Tibial nerve (tissue), 4 donors: ENCODE measurements around the gene LRRC40. TPM values are rescaled to one million over a fixed set of nuclear protein-coding genes. Genes with fewer than 3 reads are reported as not detected.

Experiments used
- DNase-seq, 2 donors: peaks; one replicate each; pipeline ENCODE4 v3.0.0-alpha.2; 2019; ENCODE audit warnings: low spot score in 2 of 2
- H3K27ac ChIP-seq, 4 donors: fragments of 200-600 bp; sonication (generic) in 3 of 4; one replicate each; pipeline ENCODE4 v1.5.1; 2017 to 2019; ENCODE audit warnings: mild to moderate bottlenecking in 1 of 4
- H3K27me3 ChIP-seq, 2 donors: fragments of 200-600 bp; sonication (generic) in 1 of 2; one replicate each; pipeline versions ENCODE4 v1.5.1 to v1.6.0; 2017 to 2019
- H3K36me3 ChIP-seq, 3 donors: fragments of 200-600 bp; sonication (generic); one replicate each; pipeline ENCODE4 v1.5.1; 2018 to 2019
- H3K4me1 ChIP-seq, 4 donors: fragments of 200-600 bp; sonication (generic) in 3 of 4; one replicate each; pipeline ENCODE4 v1.5.1; 2017 to 2019
- H3K4me3 ChIP-seq, 4 donors: fragments of 200-600 bp; sonication (generic) in 3 of 4; one replicate each; pipeline ENCODE4 v1.5.1; 2017 to 2019; ENCODE audit warnings: mild to moderate bottlenecking in 1 of 4, moderate library complexity in 1 of 4
- H3K9me3 ChIP-seq, 4 donors: fragments of 200-600 bp; sonication (generic) in 3 of 4; one replicate each; pipeline ENCODE4 v1.5.1; 2017 to 2019
- CTCF ChIP-seq, 5 experiments: fragments of 200-600 bp in 3 of 5; fragments of 450-650 bp in 2 of 5; sonication (generic) in 3 of 5; IDR thresholded peaks; one replicate each; pipeline ENCODE4 v1.5.1; 2016 to 2019; ENCODE audit warnings: antibody characterized with exemption in 5 of 5, mild to moderate bottlenecking in 3 of 5, moderate library complexity in 2 of 5
- EP300 ChIP-seq, 2 donors: sonication (generic); formaldehyde crosslinking; IDR thresholded peaks; one replicate each; pipeline ENCODE4 v1.6.1; 2017; ENCODE audit warnings: antibody characterized with exemption in 2 of 2, mild to moderate bottlenecking in 1 of 2
- POLR2A ChIP-seq, 2 donors: fragments of 450-650 bp; IDR thresholded peaks; one replicate each; pipeline ENCODE4 v1.6.1; 2017; ENCODE audit warnings: antibody characterized with exemption in 2 of 2, mild to moderate bottlenecking in 2 of 2, moderate library complexity in 2 of 2
- WGBS, 2 donors: methylation state at CpG; one replicate each; pipeline ENCODE4 v1.1.5; 2018; 5-methylcytosine and 5-hydroxymethylcytosine counted together
- total RNA-seq, 4 donors: library from RNA; depleted of rRNA; stranded (reverse); fragments of >200 nt; gene quantifications; one replicate each; pipeline ENCODE4 v1.1.0, GENCODE V29; 2016

LRRC40 gene
- total RNA-seq, 4 donors from 2014 or later = 8.2 to 14.2 (median 10.2) TPM

DNA sequence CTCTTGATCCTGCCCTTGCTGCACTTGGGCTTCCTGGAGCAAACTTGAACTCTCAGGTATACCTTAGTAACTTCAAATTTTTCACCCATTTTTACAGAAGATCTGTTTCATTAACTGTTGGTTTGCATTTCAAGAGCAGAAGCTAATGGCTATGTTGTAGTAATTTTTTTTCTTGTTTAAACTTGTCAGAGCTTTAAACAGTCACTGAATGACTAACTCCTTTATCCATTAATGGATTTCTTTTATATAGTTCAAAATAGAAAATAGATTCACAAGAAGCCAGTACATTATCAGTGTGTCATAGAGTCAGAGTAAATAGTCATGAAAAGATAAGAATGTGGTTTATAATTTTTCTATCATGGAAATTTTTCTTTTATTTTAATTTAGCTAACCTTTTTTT is 29.4 kb upstream of the LRRC40 start:
- H3K9me3 ChIP-seq = no peaks in the 10 kb centered on the region
- DNase-seq = no peak
- no peaks in the 10 kb centered on the region for H3K27me3 ChIP-seq
- no peak overlapping the region for H3K27ac ChIP-seq
- no peak for TF ChIP-seq EP300 (IDR thresholded peaks at IDR 0.05)
- no peak for TF ChIP-seq POLR2A (IDR thresholded peaks at IDR 0.05)
- no peak for TF ChIP-seq CTCF (IDR thresholded peaks at IDR 0.05)
- no peak overlapping the region for H3K4me3 ChIP-seq
- peaks cover 3 to 98% (median 51%) of the 10 kb centered on the region in 3 donors for H3K36me3 ChIP-seq
- H3K4me1 ChIP-seq = no peaks in the 10 kb centered on the region

GRCh38 chr1:70231475-70231874 is 26.1 kb upstream of the LRRC40 start:
- TF ChIP-seq POLR2A (IDR thresholded peaks at IDR 0.05) (no peak), CTCF (IDR thresholded peaks at IDR 0.05) (no peak), EP300 (IDR thresholded peaks at IDR 0.05) (no peak)
- DNase-seq = no peak
- no peak overlapping the region for H3K4me3 ChIP-seq
- H3K4me1 ChIP-seq = peaks cover 0 to 17% (median 4%) of the 10 kb centered on the region in 4 donors
- no peak overlapping the region for H3K27ac ChIP-seq
- H3K9me3 ChIP-seq = no peaks in the 10 kb centered on the region
- 93 to 94% methylated on average over 4 of the region's 4 CpGs for WGBS, 2 donors
- H3K36me3 ChIP-seq = peaks cover 3 to 80% (median 35%) of the 10 kb centered on the region in 3 donors
- H3K27me3 ChIP-seq = no peaks in the 10 kb centered on the region

DNA sequence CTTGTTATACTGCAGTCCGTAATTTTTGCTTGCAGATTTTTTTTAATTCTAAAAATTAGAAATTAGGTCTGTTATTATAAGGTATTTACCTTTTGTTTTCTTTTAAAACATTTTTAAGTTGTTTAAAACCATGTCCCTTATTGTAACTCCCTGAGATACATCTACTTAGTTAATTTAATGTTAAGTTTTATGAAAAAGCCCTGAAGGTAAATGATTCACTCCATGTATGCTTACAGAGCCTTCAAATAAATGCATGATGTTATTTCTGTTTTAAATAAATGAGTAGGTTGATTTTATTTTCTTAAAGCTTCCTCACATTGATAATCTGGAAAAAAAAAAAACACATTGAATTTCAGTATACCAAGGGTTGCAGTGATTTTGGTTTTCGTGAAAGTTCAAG is 23.3 kb upstream of the LRRC40 start:
- no peak for DNase-seq
- WGBS, 2 donors = 85 to 86% methylated on average over 2 of the region's 2 CpGs
- H3K36me3 ChIP-seq = peaks cover 3 to 67% (median 20%) of the 10 kb centered on the region in 3 donors
- H3K4me1 ChIP-seq = peaks cover 6 to 40% (median 11%) of the 10 kb centered on the region in 4 donors
- no peak overlapping the region for H3K27ac ChIP-seq
- TF ChIP-seq CTCF (IDR thresholded peaks at IDR 0.05) = no peak
- no peak for TF ChIP-seq POLR2A (IDR thresholded peaks at IDR 0.05)
- H3K4me3 ChIP-seq = no peak overlapping the region
- no peaks in the 10 kb centered on the region for H3K27me3 ChIP-seq
- H3K9me3 ChIP-seq = no peaks in the 10 kb centered on the region

DNA sequence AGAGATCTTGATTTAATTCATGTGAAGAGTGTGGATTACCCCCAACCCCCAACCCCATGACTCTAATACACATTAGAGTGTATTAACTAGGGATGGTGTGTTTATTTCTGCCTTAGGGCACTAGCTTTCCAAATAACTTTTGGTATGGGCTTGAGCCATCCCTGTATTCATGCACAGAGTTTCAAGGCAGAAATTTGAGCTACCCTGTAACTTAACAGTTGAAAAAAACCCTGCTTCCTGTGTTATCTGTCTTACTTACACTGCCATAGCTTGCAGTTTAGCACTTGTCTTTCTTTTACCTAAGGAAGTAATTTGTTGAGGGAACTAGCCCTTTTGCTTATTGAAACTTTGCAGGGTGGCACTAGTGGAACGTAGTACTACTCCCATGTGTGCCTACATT is 22.1 kb upstream of the LRRC40 start:
- Histone ChIP-seq H3K27ac (no peak overlapping the region), H3K36me3 (peaks cover 3 to 55% (median 8%) of the 10 kb centered on the region in 3 donors), H3K4me3 (no peak overlapping the region), H3K4me1 (peaks cover 6 to 53% (median 20%) of the 10 kb centered on the region in 4 donors), H3K27me3 (no peaks in the 10 kb centered on the region), H3K9me3 (no peaks in the 10 kb centered on the region)
- DNase-seq = no peak
- WGBS, 2 donors = 23 to 33% methylated on average over 1 of the region's 1 CpG
- TF ChIP-seq CTCF (IDR thresholded peaks at IDR 0.05) = no peak
- no peak for TF ChIP-seq POLR2A (IDR thresholded peaks at IDR 0.05)
- no peak for TF ChIP-seq EP300 (IDR thresholded peaks at IDR 0.05)

GRCh38 chr1:70224954-70225353 is 19.6 kb upstream of the LRRC40 start:
- no peaks in the 10 kb centered on the region for H3K9me3 ChIP-seq
- TF ChIP-seq CTCF (IDR thresholded peaks at IDR 0.05) (no peak), POLR2A (IDR thresholded peaks at IDR 0.05) (no peak), EP300 (IDR thresholded peaks at IDR 0.05) (no peak)
- H3K36me3 ChIP-seq = peaks cover 0 to 30% (median 3%) of the 10 kb centered on the region in 3 donors
- DNase-seq = no peak
- 81 to 86% methylated on average over 2 of the region's 2 CpGs for WGBS, 2 donors
- no peak overlapping the region for H3K27ac ChIP-seq
- H3K27me3 ChIP-seq = no peaks in the 10 kb centered on the region
- H3K4me3 ChIP-seq = no peak overlapping the region
- H3K4me1 ChIP-seq = peaks cover 6 to 66% (median 23%) of the 10 kb centered on the region in 4 donors
